Middle frontal gyrus (tissue), 1 donor: Measurements from ENCODE around the gene CFHR4.
"Not testable (repeated sequence)": the region's sequence is repeated elsewhere in the genome, so short reads cannot be mapped to it uniquely, and the experiment has no call there.

Source experiments
- DNase-seq: peaks from one replicate; pipeline ENCODE4 v3.0.0-alpha.2; 2015; ENCODE audit warnings: low spot score; ENCODE audit errors: extremely low spot score

Gene CFHR4

DNA sequence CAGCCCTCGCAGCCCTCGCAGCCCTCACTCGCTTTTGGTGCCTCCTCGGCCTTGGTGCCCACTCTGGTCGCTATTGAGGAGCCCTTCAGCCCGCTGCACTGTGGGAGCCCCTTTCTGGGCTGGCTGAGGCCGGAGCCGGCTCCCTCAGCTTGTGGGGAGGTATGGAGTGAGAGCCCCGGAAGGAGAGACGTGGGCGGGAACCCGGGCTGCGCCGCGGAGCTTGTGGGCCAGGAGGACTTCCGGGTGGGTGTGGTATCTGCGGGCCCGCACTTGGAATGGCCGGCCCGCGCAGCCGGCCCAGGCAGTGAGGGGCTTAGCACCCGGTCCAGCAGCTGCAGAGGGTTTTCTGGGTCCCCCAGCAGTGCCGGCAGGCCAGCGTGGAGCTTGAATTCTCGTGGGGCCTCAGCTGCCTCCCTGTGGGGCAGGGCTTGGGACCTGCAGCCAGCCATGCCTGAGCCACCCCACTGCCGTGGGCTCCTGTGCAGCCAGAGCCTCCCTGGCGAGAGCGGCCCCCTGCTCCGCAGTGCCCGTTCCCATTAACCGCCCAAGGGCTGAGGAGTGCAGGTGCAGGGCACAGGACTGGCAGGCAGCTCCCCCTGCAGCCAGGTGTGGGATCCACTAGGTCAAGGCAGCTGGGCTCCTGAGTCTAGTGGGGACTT, 45.8 kb downstream of the CFHR4 start:
- no peak for DNase-seq

DNA sequence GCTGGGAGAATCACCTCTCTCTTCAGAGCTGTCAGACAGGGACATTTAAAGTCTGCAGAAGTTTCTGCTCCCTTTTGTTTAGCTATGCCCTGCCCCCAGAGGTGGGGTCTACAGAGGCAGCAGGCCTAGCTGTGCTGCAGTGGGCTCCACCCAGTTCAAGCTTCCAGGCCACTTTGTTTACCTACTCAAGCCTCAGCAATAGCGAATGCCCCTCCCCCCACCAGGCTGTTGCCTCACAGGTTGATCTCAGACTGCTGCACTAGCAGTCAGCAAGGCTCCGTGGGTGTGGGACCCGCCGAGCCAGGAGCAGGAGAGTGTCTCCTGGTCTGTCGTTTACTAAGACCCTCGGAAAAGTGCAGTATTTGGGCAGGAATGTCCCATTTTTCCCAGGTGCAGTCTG, 53.6 kb downstream of the CFHR4 start:
- DNase-seq, result not testable (repeated sequence)

DNA sequence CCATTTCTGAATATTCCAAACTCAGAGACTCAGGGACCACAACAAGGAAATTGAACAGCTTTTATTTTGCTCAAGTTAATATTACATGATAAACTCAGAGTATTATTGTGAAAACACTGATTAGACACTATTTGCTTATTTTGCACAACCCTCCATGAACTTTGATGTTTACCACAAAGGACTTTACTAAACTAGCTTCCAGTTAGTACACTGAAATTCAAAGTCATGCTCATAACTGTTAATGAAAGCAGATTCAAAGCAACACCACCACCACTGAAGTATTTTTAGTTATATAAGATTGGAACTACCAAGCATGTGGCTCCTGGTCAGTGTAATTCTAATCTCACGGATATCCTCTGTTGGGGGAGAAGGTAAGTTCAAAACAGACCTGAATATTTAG, 55.7 kb downstream of the CFHR4 start, which contains the start of gene CFHR2:
TSS of gene CFHR2 (plus strand) at position 171 of the 400 bp plus-strand sequence. CDS start at position 314, 143 bp downstream.
- not testable (repeated sequence) for DNase-seq

DNA sequence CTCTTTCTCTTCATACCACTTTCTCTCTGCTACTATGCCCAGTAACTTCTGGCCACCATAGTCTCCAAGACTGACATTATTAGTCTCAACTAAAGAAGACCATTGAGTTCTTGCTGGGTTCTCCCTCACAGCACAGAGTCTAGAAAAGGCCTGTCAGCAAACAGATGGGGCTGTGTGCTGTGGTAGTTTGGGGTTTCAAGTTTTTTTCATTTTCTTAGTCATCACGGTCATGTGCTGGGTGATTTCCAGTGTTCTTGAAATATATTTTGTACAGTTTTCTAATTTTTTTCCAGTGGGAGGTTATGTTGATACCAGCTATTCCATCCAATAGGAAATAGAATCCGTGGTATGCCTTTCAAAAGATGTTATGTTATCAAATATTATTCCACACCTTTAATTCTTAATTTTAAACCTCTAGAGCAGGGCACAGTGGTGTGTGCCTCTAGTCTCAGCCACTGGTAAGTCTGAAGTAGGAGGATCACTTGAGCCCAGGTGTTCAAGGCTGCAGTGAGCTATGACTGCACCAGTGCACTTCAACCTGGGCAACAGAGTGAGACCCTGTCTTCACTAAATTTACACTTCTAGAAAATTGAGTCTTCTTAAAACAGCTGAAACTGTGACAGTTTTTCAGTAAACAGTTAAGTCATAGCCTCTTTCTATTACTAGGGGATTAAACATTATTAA, 64.0 kb downstream of the CFHR4 start:
- DNase-seq, result no peak

DNA sequence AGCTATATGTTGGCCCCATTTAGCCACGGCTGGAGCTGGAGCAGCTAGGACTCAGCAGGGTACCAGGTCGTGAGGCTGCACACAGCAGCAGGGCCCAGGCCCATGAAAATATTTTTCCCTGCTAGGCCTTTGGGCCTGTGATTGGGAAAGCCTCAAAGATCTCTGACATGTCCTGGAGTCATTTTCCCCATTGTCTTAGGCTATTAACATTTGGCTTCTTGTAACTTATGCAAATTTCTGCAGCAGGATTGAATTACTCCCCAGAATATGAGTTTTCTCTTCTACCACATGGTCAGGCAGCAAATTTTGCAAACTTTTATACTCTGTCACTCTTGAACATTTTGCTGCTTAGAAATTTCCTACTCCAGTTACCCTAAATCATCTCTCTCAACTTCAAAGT, 66.9 kb downstream of the CFHR4 start:
- no peak for DNase-seq

DNA sequence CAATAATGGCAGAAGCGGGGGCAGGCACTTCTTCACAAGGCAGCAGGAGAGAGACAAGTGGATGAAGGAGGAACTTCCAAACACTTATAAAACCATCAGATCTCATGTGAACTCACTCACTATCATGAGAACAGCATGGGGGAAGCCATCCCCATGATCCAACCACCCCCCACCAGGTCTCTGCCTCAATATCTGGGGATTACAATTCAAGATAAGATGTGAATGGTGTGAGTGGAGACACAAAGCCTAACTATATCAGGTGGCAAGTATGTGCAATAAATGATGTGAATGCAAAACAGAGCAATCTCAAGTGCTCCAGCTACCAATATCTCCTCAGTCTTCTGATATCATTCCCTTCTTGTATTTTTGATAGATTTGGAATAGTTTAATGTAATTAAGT, 68.1 kb downstream of the CFHR4 start:
- DNase-seq, result no peak

DNA sequence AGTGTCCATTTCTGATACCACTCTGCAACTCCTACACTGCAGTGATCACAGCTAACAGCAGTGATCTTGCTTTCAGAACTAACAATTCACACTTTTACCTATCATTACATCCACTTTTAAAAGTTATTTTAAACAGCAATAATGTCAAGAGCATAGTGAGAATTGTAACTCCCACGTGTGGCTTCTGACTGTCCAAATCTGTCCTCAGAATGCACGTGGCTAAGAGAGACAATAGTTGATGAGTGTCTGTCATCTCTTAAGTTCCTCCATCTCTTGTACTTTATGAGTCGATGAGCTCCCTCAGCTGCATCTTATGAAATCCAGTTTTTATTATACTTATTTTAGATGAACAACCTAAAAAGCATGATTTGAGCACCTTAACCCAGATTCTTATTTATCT, 73.0 kb downstream of the CFHR4 start:
- no peak for DNase-seq
